SKM-1 treated with dmso at 0.1 percent for 144 hours (cell line): ENCODE results near the gene RGR.

Source experiments
- DNase-seq: peaks from one replicate; lab custom pipeline; 2025; ENCODE audit not compliant: unreplicated experiment; lab: John Stamatoyannopoulos, UW

Gene RGR

DNA sequence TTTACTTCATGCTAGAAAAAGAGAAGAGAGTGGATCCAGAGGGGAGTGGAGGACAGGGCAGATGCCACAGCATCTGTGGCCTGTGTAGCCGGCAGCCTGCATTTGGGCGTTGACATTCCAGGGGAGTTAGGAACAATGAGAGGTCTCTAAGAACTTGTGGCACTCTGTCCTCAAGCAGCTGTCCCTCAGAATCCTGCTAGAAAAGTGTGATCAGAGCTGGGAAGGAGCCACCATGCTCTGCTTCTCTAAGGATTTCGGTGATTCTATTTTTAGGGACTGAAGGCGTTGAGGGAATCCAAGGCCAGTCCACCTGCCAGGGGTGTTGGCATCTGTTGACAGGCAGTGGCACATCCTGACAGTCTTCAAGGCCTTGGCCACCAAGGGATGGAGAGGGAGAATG, 27.1 kb upstream of the RGR start:
- DNase-seq: no peak

DNA sequence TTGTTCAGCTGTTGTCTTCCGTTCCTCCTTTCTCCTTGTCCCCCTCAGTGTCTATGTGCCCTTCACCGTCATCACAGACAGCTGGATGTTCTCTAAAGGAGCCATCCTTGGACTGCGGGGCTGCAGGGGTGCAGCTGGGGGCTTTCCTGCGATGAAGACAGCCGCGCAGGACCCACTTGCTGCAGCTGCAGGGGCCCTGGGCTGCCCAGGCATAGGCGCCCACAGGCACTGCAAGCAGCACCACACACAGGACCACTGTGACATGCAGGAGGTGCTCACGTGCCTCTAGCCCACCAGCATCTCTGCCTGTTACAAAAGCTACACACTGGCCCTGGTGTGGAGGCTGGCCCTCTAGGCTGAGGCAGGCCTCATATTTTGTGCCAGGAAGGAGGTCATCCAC, 22.9 kb upstream of the RGR start:
- no peak for DNase-seq

DNA sequence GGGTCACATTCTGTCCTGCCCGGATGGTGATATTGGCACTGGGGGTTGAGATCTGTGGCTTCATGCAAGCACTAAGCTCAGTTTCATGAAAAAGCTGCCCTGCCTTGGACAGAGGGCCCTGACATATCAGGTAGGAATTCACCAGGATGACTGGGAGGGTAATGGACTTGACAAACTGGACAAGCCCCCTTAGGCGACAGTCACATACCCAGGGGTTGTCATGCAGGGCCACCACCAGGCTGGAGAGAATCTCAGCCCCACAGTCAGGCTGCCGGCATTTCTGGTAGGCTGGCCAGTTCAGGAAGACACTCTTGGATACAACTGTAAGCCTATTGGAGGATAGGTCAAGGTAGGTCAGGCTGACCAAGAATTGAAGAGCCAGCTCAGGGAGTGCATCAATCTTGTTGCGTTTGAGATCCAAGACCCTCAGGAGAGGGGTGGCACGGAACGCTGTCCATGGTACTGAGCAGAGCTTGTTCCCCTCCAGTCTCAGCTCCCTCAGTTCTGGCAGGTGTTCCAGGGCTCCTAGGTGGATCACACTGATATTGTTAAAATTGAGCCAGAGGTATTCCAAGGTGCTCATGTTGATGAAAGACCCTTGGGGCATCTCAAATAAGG, 20.3 kb upstream of the RGR start:
- DNase-seq: no peak

DNA sequence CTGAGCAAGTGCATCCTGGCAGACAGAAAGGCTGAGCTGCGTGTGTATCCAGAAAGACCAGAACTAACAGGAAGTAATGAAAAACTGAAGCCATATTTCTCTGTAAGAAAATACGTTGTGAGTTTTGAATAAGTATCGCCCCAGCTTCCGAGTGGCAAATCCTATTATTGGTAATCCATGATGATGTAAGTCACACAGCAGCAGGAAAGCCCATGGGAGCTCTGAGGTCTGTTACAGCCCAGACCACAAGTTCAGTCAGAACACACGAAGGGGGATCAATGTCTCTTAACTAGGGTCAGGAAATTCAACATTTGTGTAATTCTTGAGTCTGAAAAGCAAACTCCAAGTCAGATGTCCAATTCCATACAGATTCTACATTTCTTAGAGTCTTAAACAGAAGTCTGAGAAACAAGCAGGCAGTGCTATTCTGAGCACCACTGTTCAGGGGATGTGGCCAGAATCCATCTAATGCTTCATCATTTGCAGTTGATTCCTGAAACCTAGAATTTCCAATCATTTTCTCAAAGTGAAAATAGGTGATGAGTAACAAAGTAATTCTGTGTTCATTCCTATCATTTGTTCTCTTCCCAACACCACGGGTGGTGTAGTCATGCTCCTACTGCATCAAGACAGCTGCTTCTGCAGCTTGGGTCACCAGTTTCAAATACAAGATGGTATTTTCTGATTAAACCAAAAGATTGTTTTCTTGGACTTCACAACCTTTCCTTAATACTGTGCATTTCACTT, 19.3 kb upstream of the RGR start, which contains the start of gene LRIT2:
TSS of gene LRIT2 (minus strand) at position 118 of the 747 bp plus-strand sequence. CDS start at position 94, 24 bp downstream.
- no peak for DNase-seq

DNA sequence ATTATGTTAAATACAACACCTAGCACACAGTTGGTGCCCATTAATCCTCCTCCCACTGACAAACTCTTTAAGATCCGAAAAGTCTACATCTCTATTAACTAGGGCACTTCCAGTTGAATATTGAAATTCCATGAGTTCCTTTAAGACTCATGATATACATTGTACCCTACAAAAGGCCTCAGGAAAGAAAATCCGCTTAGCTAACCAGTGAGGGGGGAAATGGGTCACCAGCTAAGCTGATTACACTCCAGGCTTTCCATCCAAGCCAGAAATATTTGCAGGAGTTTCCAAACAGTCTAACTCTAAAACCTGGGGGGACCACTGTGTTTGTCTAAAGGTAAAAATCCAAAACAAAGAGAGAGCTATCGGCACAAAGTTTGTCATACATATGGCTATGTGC, 18.2 kb upstream of the RGR start:
- DNase-seq: no peak

DNA sequence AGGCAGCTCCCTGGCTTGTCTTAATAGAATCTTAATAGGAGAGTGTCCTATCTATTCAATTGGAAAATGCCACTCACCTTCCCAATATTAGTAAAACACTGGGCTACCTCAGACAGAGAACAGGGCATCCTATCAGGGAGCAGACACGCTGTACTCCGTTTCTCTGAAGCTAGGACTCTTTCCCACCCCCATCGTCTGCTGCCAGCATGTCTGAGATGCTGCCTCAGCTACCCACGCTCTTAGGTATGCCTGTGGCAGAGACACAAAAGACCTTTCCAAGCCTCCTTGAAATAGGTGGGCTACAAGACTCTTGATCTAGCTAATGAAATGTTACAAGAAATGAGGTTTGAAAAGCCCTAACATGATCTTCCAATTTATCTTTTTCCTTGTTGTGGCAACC, 17.0 kb upstream of the RGR start:
- no peak for DNase-seq

DNA sequence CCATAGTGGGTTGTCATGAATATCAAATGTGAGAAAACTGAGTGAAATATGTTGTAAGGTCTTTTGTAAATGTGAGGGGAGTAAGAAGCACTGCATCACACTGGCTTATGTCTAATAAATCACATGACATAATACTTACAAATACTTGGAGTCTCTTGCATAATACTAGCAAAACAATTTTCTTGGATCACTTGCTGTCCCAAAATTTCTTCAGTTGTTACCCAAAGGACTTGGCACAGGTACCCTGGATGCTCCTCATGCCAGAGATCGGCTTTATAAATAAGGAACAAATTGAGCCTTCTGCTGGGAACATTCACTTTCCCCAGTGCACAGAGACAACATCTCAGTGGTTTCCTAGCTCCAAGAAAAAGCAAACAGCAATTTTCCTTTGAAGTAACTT, 14.5 kb upstream of the RGR start:
- DNase-seq: no peak

DNA sequence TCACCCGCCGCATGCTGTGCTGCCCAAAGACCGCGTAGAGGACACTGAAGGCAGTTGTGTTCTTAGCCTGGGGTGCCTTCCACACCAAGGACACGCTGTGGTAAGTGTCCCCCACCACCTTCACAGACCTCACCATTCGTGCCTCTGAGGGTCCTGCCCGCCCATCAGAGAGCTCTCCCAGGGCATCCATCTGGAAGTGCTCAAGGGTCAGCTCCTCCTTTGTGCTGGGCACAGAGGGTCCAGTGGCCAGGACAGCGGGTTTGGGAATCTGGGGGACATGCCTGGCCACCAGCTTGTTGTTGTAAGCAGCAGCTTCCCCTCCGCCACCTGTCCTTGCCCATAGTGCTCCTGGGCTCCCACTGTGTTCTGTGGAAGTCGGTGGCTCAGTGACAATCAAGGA, 12.5 kb upstream of the RGR start:
- DNase-seq: no peak

DNA sequence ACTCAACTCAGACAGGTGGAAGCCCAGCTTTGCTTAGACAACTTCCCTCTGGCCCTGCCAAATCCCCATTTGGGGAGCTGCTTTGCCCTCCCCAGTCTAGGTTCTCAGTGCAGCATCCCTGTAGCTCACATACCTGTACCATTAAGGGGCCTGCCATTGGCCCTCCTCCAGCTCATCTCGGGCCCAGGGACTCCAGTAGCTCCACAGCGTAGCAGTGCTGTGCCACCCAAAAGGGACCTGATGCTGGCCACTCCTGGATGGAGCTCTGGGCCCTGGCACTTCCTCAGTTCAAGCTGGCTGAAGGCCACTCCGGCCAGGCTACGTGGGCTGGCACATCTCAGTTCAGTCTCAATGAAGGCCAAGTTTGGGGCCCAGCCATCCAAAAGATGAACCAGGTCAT, 10.9 kb upstream of the RGR start:
- no peak for DNase-seq

DNA sequence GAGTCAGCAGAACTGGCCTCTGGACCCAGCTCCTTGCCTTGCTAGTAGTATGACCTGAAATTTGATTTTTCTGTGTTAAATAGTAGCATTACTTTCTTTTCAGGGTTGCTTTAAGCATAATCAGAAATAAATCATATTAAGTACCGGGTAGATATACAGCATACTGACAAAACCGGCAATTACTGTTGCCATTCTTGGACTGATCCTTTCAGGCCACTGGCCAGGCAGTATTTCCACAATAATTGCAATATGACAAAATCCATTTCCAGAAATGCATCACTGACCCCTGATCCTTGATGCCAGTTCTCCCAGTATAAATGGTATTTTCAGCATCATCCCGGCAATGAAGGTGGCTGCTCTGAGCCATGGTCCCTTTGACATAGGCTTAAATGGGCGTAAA, 10.4 kb upstream of the RGR start:
- no peak for DNase-seq

DNA sequence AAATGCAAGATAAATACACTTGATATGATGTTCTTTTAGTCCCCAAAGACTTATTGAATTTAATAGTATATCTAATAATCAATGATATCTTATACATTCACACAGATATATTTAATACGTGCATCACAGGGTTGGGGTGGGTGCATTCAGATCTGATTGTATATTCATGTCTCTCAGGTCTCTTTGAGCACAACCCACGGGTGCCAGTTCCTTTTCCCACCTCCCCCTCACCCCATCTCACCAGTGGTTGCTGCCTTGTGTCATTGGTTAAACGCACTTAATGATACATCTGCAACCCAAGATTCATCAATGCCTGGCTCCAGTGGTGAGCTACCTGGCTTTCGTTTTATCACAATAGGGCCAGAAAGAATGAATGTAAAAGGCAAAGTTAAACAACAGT, 9.8 kb upstream of the RGR start:
- no peak for DNase-seq

DNA sequence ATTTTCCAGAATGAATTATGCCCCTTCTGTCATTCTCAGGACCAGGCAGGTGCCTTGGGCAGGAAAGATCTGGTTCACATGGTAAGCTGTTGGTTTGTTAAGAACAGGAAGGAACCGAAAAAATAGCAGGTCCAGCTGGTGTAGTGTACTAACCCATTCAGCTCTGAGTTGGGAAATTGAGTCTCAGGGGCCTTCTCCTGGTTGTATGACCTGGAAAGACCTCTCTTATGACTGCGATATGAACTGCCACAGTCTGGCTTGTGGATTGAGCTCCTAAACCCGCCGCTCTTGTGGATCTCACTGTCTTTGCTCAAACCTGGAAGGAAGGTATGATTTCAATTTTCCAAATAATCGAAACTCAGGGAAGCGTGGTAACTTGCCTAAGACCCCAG, 8.1 kb upstream of the RGR start:
- DNase-seq: no peak

DNA sequence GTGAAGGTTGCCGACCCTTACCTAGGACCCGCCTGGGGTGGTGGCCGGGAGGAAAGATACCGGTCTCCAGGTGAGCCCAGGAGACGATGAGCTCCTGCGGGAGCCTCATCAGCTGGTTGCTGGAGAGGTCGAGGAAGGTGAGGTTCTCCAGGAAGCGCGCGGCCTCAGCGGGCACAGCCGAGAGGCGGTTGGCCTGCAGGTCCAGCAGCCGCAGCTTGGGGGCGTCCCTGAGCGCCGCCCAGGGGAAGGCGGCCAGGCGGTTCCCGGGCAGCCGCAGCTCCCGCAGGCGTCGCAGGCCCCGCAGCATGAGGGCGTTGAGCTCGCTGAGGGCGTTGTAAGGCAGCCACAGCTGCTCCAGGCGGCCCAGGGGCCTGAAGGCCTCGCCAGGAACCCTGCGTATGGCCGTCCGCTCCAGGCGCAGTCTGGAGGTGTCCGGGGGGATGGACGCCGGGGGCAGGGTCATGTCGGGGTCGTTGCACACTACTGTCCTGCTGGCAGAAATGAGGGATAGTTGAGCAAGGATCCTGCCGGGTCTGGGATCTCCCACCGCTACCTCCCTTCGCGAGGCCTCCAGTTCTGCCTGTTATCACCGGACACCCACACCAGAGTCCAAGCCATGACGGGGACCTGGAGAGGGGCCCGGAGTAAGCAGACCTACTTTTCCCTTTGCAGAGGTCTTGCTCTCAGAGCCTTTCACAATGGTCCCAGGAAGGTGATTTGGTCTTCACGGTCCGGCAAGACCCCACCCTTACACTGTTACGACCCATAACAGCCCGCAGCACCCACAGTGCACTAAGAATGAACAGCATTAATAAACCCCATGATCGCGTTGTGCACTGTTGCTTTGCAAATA, 7.4 kb upstream of the RGR start:
- no peak for DNase-seq

DNA sequence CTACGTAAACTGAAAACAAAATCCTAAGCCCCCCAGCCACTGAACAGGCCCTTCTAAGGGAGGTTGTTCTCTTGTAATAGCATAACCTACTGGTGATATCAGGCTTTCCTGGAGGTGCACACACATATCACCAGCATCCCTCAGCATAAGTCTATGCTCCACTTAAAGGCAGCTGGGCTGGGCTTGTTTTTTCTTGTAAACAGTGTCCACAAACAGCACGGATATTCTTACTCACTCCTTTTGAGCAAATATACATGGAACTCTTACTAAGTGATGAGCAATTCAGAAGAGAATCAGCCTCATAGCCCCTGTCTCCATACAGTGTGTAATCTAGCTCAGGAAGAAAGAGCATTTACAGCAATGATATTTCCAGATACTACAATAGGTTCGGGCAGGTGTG, 5.9 kb upstream of the RGR start:
- DNase-seq: no peak

DNA sequence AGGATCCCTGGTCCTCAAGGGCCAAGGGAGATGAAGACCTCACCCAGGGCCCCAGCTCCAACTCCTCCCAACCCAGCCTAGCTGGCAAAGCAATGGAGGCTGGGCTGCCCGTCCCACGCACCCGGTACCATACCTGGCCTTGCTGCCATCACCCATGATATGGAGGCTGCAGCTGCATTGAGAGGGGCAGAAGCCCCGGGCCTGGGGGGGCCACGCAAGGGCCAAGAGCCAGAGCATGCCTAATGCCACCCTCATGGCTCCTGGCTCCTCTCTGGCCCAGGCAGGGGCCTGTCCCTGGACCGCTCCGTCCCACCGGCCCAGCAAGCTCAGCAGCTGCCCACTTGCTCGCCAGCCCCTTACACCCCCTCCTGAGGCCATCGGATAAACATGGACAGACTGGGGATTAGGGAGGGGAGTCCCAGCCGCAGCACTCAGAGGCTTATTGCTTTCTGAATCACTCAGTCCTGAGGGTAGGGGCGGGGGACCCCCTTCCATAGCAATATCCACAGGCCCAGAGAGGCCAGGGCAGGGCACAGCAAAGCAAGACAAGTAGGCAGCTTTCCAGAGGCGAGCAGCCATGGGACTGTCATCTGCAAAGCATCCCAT, 3.6 kb upstream of the RGR start, which contains the start of gene LRIT1:
TSS of gene LRIT1 (minus strand) at position 362 of the 606 bp plus-strand sequence. CDS start at position 255, 107 bp downstream.
- DNase-seq: no peak

DNA sequence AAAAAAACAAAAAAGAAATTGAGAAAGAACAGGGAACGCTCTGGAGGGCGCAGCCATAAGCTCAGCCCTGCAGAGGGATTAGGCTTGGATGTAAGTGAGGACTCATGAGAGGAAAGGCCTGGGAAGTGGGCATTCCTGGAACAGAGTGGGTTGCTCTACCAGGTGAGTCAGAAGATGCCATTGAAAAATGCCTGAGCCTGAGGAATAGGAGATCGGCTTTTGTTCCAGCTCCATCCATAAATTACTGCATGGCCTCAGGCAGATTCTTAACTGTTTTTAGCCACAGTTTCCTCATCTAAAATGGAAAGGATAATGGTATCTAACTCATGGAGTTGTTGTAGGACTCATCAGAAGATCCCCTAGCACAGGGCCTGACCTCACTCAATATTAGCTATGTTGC, 1.1 kb upstream of the RGR start:
- no peak for DNase-seq

DNA sequence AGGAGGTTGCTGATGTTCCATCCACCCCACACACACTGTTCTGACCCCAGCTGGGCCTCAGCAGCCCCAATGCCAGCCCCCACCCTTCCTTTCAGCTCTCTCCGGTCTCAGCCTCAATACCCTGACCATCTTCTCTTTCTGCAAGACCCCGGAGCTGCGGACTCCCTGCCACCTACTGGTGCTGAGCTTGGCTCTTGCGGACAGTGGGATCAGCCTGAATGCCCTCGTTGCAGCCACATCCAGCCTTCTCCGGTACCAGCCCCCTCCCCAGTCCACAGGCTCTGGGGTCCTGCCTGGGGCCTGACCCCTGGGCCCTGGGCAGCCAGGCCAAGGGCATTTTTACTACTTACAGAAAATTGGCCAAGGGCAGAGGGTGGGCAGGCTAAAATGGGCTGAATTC, 2.6 kb downstream of the RGR start:
- no peak for DNase-seq

DNA sequence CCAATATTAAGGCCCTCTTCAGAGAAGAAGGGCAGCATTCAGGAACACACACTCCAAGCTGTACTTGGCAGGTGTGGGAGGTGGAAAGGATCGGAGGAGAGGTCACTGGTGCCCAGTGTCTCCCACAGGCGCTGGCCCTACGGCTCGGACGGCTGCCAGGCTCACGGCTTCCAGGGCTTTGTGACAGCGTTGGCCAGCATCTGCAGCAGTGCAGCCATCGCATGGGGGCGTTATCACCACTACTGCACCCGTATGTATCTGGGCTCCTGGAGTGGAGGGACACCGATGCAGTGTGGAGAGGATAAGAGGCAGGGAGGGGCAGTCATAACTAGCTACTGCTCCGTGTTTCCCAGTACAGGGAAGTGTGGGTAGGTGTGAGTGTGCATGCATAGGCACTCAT, 3.9 kb downstream of the RGR start:
- DNase-seq: no peak

DNA sequence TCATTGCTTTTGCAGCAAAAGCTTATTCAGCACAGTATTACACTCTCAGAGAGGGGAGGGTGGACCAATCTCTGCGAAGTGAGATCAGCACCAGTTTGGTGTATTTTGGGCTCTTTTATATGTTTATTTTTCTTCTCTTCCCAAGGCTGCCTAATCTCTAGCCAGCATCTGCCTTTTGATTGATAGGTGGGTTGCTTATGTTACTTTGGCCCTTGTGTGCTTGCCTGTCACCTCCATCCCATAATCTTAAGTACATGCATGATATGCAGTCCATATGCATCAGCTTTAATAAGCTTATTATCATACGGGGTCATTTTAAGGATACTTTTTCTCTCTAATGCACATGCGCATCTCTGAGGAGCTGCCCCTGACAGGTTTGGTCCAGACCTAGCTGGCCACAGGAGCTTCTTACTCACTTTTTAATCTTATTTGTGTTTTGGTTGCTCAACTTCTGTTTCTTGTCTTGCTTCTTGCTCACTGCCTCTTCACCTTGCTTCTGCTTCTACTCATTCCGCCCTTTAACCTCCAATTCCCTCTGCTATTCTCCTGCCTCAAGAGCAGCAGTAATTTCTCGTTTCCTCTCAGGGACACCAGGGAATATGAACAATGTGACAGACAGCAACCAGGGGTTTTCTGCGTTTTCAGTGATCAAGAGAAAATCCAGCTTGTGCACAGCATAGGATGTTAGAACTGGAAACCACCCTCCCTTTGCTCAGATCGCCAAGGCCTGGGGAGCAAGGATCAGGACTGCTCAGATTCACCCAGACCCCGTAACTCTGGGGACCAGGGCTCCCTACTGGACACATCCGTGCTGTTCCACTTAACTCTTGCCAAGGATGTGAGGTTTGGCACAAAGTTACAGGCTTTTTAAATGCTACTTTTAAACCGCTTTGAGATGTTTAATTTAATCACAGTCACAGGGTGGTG, 10.0 kb downstream of the RGR start:
- DNase-seq: no peak
